NCI-H146 treated with DMSO at 0.1 percent for 48 hours (cell line): Measurements from ENCODE around the gene SLC26A6.

Experiments
- DNase-seq: peaks from one replicate; lab custom pipeline; 2025; ENCODE audit not compliant: unreplicated experiment; lab: John Stamatoyannopoulos, UW

The SLC26A6 gene, protein sequence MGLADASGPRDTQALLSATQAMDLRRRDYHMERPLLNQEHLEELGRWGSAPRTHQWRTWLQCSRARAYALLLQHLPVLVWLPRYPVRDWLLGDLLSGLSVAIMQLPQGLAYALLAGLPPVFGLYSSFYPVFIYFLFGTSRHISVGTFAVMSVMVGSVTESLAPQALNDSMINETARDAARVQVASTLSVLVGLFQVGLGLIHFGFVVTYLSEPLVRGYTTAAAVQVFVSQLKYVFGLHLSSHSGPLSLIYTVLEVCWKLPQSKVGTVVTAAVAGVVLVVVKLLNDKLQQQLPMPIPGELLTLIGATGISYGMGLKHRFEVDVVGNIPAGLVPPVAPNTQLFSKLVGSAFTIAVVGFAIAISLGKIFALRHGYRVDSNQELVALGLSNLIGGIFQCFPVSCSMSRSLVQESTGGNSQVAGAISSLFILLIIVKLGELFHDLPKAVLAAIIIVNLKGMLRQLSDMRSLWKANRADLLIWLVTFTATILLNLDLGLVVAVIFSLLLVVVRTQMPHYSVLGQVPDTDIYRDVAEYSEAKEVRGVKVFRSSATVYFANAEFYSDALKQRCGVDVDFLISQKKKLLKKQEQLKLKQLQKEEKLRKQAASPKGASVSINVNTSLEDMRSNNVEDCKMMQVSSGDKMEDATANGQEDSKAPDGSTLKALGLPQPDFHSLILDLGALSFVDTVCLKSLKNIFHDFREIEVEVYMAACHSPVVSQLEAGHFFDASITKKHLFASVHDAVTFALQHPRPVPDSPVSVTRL

GRCh38 chr3:48635222-48636021 is at the start of gene SLC26A6:
Gene SLC26A6 (minus strand): TSS chr3:48635461. CDS start chr3:48635393, 68 bp downstream.
- peak; percentile 80 for DNase-seq

- DNase-seq, result no peak
Observed at GRCh38 chr3:48684480-48685143, 49.4 kb upstream of the SLC26A6 start.

DNA sequence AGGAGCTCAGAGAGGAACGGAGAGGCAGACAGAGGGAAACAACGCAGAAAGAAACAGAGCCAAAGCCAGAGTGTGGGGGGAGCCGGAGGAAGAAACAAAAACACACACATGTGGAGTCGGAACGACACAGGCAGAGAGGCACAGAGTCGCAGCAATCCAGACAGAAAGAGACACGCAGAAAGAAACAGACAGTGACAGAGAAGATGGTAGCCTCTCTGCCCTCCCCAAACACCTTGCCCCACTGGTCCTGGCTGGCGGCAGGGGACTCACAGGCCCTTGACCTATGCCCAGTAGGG is 48.7 kb upstream of the SLC26A6 start:
- no peak for DNase-seq

- no peak for DNase-seq
Observed at GRCh38 chr3:48682786-48683185, 47.5 kb upstream of the SLC26A6 start.

- no peak for DNase-seq
Observed at GRCh38 chr3:48681974-48682610, 46.8 kb upstream of the SLC26A6 start.

DNA sequence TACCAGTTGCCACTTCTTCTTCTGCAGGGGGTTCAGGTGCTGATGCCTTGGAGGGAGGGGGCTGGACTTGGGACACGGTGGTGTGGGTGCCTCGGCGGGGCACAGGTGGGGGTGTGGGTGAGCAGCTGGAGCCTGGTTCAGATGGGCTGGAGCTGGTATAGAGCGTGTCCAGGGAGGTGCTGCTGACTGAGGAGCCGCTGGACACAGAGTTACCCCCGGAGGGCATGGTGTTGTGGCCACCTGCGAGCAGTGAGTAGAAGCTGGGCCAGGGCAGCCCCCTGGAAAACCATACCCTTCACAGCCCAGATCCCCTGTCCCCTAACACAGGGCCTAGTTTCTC is 46.2 kb upstream of the SLC26A6 start:
- no peak for DNase-seq

- DNase-seq, result no peak
Observed at GRCh38 chr3:48680811-48681540, 45.7 kb upstream of the SLC26A6 start.

DNA sequence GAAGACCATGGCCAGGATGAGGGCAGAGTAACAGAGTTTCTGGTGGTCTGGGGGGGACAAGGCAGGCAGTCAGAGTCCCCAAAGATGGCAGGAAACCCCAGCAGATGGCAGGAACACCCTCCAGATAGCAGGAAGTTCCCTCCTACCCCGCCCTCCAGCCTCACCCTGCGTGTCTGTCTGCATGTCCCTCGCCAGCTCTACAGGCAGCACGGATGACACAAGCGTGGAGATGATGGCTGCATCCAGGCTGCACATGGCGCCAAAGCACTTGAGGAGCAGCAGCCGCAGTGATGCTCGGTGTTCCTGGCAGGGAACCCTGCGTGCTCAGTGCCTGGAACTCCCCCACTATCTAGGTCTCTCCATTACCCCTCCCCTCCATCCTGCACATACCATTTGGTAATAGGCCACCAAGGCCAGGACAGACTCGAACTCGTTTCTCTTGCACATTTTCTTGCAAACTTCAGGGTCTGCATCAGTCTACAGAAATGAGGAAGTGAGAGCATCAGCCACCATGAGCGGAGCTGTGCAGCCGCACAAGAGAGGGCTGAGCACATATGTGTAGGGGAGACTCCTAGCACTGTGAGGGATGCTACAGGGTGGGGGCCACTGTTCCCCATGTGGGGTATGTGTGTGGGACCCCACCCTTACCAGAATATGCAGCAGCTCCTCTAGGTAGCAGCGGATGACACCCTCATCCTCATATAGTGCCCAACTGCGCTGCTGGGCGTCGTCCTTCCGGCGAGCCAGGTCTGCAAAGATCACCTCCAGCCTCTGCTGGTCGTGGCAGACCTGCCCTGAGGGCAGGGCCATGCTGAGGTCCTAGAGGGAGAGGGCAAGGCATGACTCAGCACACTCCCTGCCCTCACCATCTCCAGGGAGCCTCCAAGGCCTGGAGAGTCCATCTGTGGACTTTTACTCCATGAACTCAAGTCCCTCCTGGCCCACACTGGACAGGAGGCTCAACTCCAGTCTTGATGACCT is 44.4 kb upstream of the SLC26A6 start:
- no peak for DNase-seq

DNA sequence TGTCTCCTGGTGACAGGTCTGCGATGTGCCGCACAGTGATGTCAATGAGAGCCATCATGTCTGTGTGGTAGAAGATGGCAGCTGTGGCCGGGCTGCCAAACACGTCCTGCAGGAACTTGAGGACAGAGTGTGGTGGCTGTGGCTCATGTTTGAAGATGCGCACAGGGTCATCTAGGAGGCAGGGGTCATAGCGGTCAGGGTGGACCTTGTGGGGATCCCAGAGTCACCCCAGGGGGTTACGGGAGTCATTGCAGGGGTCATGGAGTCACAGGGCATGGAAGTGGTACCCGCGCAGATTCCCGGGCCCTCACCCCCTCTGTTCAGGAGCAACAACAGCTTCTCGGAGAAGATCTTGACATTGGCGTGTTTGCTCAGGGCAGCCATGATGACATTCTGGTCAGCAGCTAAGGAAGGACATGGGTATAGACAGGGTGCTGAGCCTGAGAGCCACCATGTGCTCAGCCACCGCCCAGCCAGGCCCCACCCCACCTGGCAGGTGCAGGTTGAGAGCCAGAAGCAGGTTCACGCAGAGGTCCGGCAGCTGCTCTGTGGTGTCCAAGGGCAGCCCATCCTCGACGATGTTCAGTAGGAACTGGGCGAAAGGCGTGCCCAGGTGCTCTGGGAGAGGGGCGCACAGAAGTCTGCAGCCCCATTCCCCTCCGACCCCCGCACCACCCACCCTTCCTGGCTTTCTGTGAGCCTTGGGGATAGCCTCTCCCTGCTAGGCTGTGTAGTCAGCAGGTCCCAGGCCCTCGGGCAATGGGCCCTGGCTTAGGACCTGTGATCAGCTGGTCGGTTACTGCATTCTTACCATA is 43.5 kb upstream of the SLC26A6 start:
- DNase-seq, result no peak

GRCh38 chr3:48678056-48678455 is 42.8 kb upstream of the SLC26A6 start:
- DNase-seq, result no peak

GRCh38 chr3:48674505-48674904 is 39.2 kb upstream of the SLC26A6 start:
- DNase-seq, result no peak

- no peak for DNase-seq
Observed at GRCh38 chr3:48672522-48672921, 37.3 kb upstream of the SLC26A6 start.

DNA sequence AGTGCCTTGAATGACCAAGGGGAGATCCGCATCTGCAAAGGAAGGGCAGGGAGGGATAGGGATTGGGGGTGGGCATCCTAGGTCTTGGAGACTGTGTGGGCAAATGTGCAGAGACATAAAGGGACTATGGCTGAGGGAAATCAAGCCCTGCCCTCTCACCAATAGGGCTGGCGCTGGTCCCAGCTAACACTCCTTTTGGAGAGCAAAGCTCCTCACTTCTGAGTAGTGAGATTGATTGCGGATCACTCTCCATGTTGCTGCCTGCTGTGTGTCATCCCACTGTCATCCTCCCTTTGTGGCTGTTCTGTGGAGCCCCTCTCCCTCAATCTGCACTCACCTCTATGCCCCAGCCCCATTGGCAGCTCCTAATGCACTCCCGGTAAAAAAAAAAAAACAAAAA is 29.7 kb upstream of the SLC26A6 start:
- DNase-seq, result no peak

GRCh38 chr3:48664313-48664644 is 29.0 kb upstream of the SLC26A6 start:
- DNase-seq, result no peak

DNA sequence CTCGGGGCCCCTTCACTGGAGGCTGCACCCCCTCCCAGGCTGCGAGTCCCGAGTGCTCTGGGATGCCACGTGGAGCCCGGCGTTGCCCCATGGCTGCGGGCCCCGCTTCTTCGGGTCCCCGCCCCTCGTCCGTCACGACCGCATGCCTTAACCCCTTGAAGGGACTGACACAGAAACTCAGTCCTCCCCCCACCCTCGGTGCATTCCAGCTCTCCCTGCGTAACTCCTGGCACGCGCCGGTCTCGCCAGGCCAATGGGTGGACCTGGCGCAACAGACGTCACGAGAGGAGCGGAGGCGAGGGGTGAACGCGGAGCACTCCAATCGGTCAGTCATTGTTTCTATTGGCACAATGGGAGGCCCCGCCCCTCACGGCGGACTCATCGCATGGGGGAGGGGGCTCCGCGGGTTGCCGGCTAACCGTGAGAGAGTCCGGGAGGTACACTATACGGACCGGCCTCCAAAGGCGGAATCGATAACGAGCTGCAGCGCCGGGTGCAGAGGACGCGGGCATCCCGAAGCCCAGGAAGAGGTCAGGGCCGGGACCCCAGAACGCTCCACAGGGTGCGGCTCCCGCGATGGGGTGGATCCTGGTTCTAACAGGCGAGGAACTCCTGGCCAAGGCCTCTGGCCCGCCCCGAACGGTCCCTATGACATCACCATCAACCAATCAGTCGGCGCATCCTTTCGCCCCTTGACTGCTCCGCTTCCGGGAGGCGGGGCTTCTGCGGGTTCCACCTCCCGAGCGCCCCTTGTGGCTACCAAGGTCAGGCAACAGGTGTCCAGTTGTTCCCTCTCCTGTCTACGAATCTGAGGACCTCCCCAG is 28.4 kb upstream of the SLC26A6 start:
- peak; percentile 89 for DNase-seq

DNA sequence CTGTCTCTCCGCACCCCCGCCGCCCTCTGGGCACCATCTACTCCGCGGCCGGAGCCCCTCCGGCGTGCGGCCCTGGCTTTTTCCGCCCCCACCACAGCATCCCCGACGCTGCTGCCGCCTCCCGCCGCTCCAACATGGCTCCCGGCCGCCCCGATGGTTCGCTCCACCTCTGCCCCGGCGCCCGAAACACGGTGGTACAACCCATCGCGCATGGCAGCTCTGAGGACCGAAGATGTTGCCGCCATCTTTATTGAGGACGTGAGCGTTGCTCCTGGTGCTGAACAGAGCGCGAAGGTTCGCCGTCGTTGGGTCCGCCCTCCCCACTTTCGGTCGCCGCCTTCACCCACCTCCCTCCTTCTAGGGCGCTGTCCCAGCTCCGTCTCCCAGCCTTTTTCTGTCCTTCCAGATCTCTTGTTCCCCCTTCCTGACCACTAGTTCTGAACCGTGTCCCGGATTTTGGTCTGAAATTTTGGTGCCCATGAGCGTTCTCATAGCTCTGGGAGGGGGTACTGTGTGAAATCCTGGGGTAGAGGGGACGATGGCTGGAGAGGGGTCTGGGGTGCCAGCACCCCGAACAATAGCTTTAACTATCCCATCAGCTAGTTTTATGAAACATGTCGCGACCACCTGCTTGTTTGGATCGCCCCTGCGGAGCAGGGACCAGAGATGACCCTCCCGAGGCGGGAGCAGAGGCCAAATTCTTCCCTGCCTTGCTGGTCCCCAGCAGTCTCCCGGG is 27.7 kb upstream of the SLC26A6 start, which contains the start of gene CELSR3:
CELSR3 (minus strand) TSS at position 134 of the 736 bp plus-strand sequence. CDS start 252 bp downstream, outside the sequence.
- DNase-seq, result peak; percentile 72
